ENCODE results near the gene MT1HL1.

Gene MT1HL1

DNA sequence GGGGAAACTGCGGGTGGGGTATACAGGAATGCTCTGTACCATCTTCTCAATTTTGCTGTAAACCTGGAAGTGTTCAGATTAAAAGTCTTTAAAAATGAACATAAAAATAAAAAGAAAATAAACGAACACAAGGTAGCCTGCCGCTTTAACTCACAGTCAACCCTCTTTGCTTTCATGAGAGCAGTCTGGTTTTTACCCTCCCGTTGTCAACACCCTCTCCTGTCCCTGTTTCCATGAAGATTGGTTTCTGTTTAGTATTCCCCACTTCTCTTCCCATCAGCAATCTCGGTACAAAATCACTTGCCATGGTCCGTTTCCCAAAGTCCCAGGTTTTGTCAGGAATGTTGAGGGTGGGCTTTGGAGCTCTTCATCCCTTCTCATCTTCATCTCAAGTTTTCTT, 28.8 kb downstream of the MT1HL1 start:
- TF ChIP-seq GATA2 (IDR thresholded peaks at IDR 0.05; ENCODE audit: low read depth, low read length), result no peak
- no peak for TF ChIP-seq GATA3 (IDR thresholded peaks at IDR 0.05; ENCODE audit: low read depth, low read length)

- TF ChIP-seq GATA2 (IDR thresholded peaks at IDR 0.05; ENCODE audit: low read depth, low read length) (no peak), GATA3 (IDR thresholded peaks at IDR 0.05; ENCODE audit: low read depth, low read length) (no peak)
These were observed 37.6 kb downstream of the MT1HL1 start for GRCh38 chr1:236966636-236967035.

DNA sequence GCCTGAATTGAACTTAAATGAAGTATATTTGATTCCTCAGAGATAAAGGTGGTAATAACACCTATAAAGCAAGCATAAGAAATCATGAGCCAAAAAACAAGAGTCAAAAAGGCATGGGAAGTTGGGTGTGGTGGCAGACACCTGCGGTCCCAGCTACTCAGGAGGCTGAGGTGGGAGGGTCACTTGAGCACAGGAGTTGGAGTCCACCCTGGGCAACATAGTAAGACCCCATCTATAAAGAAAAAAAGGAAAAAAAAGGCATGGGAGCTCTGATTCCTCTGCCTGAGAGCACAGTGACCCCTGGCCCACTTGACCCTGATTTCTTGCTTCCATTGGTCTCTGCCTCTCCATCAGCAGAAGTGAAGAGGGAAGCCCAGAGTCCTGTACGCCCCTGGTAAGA, 40.3 kb downstream of the MT1HL1 start:
- TF ChIP-seq GATA3 (IDR thresholded peaks at IDR 0.05; ENCODE audit: low read depth, low read length) (no peak), GATA2 (IDR thresholded peaks at IDR 0.05; ENCODE audit: low read depth, low read length) (no peak)

DNA sequence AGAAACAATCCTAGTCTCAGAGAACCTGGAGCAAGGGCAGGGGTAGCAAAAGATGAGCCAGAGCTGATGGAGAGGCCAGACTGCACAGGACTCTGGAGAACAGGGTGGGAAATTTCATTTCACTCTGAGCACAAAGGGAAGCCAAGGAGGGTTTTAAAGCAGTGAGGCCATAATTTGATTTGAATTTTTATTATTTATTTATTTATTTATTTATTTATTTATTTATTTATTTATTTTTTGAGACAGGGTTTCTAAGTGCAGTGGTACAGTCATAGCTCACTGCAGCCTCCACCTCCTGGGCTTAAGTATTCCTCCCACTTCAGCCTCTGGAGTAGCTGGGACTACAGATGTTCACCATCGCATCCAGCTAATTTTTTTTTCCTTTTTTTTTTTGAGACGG, 45.1 kb downstream of the MT1HL1 start:
- TF ChIP-seq GATA3 (IDR thresholded peaks at IDR 0.05; ENCODE audit: low read depth, low read length), result no peak
- no peak for TF ChIP-seq GATA2 (IDR thresholded peaks at IDR 0.05; ENCODE audit: low read depth, low read length)

DNA sequence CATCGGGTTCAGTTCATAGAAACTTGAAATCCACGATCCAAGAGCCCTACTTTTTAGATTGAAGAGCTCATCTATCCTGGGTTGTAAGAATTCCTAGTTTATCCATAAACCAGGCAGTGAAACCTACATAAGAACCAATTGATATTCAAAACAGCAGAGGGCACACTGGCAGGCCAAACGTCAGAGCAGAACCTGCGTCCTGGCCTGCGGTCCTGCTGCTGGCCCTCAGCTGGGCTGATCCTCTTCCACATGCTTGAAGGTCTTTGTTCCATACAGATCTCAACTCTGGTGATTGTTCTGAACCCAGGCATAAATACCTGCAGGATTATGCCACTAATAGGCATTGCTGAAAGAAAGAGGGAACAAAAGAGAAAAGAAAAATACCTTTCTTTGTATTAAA, 47.0 kb downstream of the MT1HL1 start:
- TF ChIP-seq GATA2 (IDR thresholded peaks at IDR 0.05; ENCODE audit: low read depth, low read length) (no peak), GATA3 (IDR thresholded peaks at IDR 0.05; ENCODE audit: low read depth, low read length) (no peak)

All from SH-SY5Y (cell line).